ENCODE measurements around the gene TMEM145.

GRCh38 chr19:42333018-42333417 is 19.9 kb downstream of the TMEM145 start:
- TF ChIP-seq CTCF (optimal IDR thresholded peaks at IDR 0.05 in 1 of 3, IDR thresholded peaks at IDR 0.05 in 1 of 3, conservative IDR thresholded peaks at IDR 0.05 in 1 of 3; ENCODE audit: extremely low read depth in 1 of 3, insufficient read depth in 2 of 3, low read length in 3 of 3) (no peak), EZH2 (IDR thresholded peaks at IDR 0.05; ENCODE audit: low read length) (no peak)

All from keratinocyte (primary cell).